GM10847 (cell line): ENCODE measurements around the gene PCNX3.

Source experiments
- POLR2A ChIP-seq: IDR thresholded peaks from 2 replicates; pipeline ENCODE4 v1.6.1; 2011; ENCODE audit not compliant: insufficient read length; ENCODE audit errors: extremely low read depth

PCNX3 gene

GRCh38 chr11:65615229-65615949, at the start of gene PCNX3:
Gene PCNX3, plus strand, starts transcription at chr11:65615776. Its CDS starts 536 bp downstream, at chr11:65616312.
- TF ChIP-seq POLR2A = no peak

GRCh38 chr11:65569164-65569972, 46.2 kb upstream of the PCNX3 start:
- no peak for TF ChIP-seq POLR2A

- peak; percentile 63 for TF ChIP-seq POLR2A
Observed at GRCh38 chr11:65569973-65570918, 45.3 kb upstream of the PCNX3 start, which contains the start of gene ZNRD2. Gene ZNRD2, plus strand, starts transcription at chr11:65570477. Its CDS starts 15 bp downstream, at chr11:65570492.

DNA sequence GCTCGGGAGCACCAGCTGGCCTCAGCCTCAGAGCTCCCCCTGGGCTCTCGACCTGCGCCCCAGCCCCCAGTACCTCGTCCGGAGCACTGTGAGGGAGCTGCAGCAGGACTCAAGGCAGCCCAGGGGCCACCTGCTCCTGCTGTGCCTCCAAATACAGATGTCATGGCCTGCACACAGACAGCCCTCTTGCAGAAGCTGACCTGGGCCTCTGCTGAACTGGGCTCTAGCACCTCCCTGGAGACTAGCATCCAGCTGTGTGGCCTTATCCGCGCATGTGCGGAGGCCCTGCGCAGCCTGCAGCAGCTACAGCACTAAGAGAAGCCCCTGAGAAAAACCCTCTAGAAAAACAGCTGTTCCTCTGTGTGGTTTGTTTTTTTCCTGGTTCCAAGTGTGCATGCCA, 44.2 kb upstream of the PCNX3 start:
- TF ChIP-seq POLR2A = no peak

- no peak for TF ChIP-seq POLR2A
Observed at GRCh38 chr11:65571940-65572339, 43.6 kb upstream of the PCNX3 start.

DNA sequence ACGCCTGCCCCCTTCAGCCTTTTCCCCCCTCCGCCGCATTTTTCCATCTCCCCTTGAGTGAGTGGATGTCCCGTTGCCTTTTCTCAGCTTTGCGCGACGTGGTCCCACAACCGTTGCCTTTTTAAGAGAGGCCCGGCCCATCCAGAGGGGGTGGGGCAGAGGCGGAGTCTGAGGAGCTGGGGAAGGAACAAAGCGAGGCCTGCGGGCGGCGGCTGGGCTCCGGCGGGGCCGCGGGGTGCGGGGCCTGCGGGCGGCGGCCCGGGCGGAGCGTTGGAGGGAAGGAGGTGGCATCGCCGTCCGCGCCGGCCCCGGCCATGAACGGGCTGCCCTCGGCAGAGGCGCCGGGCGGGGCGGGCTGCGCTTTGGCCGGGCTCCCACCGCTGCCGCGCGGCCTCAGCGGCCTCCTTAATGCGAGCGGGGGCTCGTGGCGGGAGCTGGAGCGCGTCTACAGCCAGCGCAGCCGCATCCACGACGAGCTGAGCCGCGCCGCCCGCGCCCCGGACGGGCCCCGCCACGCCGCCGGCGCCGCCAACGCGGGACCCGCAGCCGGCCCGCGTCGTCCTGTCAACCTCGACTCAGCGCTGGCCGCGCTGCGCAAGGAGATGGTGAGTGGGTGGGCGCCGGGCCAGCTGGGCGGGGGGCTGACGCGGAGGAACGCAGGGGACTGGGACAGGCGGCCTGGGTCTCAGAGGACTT, 43.1 kb upstream of the PCNX3 start, which contains the start of gene FAM89B:
FAM89B (plus strand) TSS at position 183 of the 696 bp plus-strand sequence; CDS start at position 315, 132 bp downstream.
- TF ChIP-seq POLR2A = no peak

- TF ChIP-seq POLR2A = no peak
Observed at GRCh38 chr11:65573391-65574079, 42.0 kb upstream of the PCNX3 start.

- TF ChIP-seq POLR2A = no peak
Observed at GRCh38 chr11:65574109-65574810, 41.3 kb upstream of the PCNX3 start.

GRCh38 chr11:65574811-65575567, 40.6 kb upstream of the PCNX3 start:
- TF ChIP-seq POLR2A = no peak

DNA sequence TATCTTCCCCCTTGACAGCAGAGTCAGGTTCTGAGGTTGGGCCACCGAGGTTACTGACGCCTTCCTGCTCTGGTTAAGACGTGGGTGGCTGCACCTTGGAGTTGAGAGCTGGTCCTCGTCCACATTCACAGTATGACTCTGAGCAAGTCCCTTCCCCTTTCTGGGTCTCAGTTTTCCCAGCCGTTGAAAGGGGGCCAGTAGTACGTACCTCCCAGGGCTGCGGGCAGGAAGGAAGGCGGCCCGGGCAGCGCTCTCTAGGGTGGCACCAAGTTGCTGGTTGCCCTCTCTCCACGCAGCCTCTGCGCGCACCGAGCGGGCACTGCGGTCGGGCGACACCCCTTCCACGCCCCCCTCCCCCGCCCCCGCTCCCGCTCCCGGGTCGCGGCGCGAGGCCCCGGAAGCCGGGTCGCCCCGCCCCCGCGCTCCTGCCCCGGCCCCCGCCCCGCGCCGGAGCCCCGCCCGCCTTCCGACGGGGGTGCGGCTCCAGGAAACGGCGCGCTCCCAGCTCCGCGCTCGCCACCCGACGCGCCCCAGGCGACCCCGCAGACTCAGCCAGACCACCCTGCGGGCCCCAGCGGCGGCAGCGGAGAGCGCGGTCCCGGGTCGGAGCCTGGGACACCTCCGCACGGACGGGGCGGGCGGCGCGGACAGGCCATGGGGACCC, 39.9 kb upstream of the PCNX3 start, which contains the start of gene EHBP1L1:
EHBP1L1 (plus strand) TSS at position 486 of the 664 bp plus-strand sequence. CDS start 250 bp downstream, outside the sequence.
- peak; percentile 26 for TF ChIP-seq POLR2A

DNA sequence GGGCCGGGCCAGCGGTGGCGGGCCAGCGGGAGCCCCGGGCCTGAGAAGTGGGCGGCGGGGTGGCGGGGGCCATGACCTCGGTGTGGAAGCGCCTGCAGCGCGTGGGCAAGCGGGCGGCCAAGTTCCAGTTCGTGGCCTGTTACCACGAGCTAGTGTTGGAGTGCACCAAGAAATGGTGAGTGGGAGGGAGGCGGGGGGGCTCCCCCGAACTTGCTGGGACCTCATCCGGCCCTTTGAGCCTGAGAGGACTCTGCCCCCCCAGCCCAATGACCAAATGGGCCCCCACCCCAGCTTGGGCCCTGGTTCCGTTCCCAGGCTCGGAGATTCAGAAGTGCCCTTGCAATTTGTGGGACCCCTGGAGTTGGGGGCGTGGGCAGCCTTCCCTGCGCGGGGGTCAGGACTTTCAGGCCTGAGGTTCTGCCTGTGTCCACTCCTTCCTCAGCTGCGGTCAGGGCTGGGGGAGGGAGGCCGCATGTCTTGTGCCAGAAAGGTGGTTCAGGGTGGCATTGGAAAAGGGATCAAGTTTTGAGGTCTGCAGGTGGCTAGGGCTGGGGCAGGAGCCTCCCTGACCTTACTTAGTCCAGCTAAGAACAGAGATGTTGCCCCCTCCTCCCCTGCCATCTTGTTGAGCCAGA, 39.2 kb upstream of the PCNX3 start:
- no peak for TF ChIP-seq POLR2A
